Suprapubic skin (tissue), 4 donors: Measurements from ENCODE around the gene COL4A1. TPM values are rescaled to one million over a fixed set of nuclear protein-coding genes. Genes with fewer than 3 reads are reported as not detected.

Experiments used
- DNase-seq, 2 donors: peaks; one replicate each; pipeline ENCODE4 v3.0.0-alpha.2; 2019; ENCODE audit warnings: low spot score in 2 of 2
- H3K27ac ChIP-seq: fragments of 200-600 bp; sonication (generic); one replicate; pipeline ENCODE4 v1.5.1; 2019
- H3K27me3 ChIP-seq: fragments of 200-600 bp; sonication (generic); one replicate; pipeline ENCODE4 v1.5.1; 2019
- H3K36me3 ChIP-seq: fragments of 200-600 bp; sonication (generic); one replicate; pipeline ENCODE4 v1.5.1; 2019
- H3K4me1 ChIP-seq: fragments of 200-600 bp; sonication (generic); one replicate; pipeline ENCODE4 v1.5.1; 2019
- H3K4me3 ChIP-seq: fragments of 200-600 bp; sonication (generic); one replicate; pipeline ENCODE4 v1.5.1; 2019; ENCODE audit warnings: mild to moderate bottlenecking
- H3K9me3 ChIP-seq: fragments of 200-600 bp; sonication (generic); one replicate; pipeline ENCODE4 v1.5.1; 2019
- CTCF ChIP-seq, 2 donors: fragments of 200-600 bp in 1 of 2; fragments of 450-650 bp in 1 of 2; sonication (generic) in 1 of 2; IDR thresholded peaks; one replicate each; pipeline ENCODE4 v1.5.1; 2016 to 2019; ENCODE audit warnings: antibody characterized with exemption in 2 of 2, mild to moderate bottlenecking in 1 of 2, moderate library complexity in 1 of 2
- EP300 ChIP-seq: sonication (generic); formaldehyde crosslinking; IDR thresholded peaks from one replicate; pipeline ENCODE4 v1.6.1; 2017; ENCODE audit warnings: antibody characterized with exemption
- POLR2A ChIP-seq, 2 donors: fragments of 450-650 bp; IDR thresholded peaks; one replicate each; pipeline ENCODE4 v1.6.1; 2017; ENCODE audit warnings: antibody characterized with exemption in 2 of 2, mild to moderate bottlenecking in 2 of 2, moderate library complexity in 2 of 2
- POLR2AphosphoS5 ChIP-seq, 3 donors: sonication (generic); formaldehyde crosslinking; IDR thresholded peaks; one replicate each; pipeline ENCODE4 v1.6.1; 2017; ENCODE audit warnings: antibody characterized with exemption in 3 of 3
- WGBS: methylation state at CpG from one replicate; pipeline ENCODE4 v1.1.5; 2018; 5-methylcytosine and 5-hydroxymethylcytosine counted together
- total RNA-seq, 4 donors: library from RNA; depleted of rRNA; stranded (reverse); fragments of >200 nt; gene quantifications; one replicate each; pipeline ENCODE4 v1.1.0, GENCODE V29; 2016

The COL4A1 gene
- total RNA-seq, 4 donors from 2014 or later: 36.7 to 60.8 (median 43.6) TPM

- Histone ChIP-seq H3K4me1 (no peaks in the 10 kb centered on the region), H3K4me3 (no peak overlapping the region), H3K36me3 (peaks cover 22% of the 10 kb centered on the region), H3K27ac (no peak overlapping the region), H3K27me3 (no peaks in the 10 kb centered on the region), H3K9me3 (no peaks in the 10 kb centered on the region)
- no peak for TF ChIP-seq POLR2AphosphoS5 (IDR thresholded peaks at IDR 0.05)
- no peak for TF ChIP-seq CTCF (IDR thresholded peaks at IDR 0.05)
- no peak for TF ChIP-seq POLR2A (IDR thresholded peaks at IDR 0.05)
- TF ChIP-seq EP300: no peak
- 66% methylated on average over 11 of the region's 11 CpGs for WGBS
- no peak for DNase-seq
Measured at GRCh38 chr13:110162866-110163658, 143.9 kb downstream of the COL4A1 start.

GRCh38 chr13:110162053-110162452, 144.9 kb downstream of the COL4A1 start:
- no peak for DNase-seq
- Histone ChIP-seq H3K4me3 (no peak overlapping the region), H3K27ac (no peak overlapping the region), H3K27me3 (no peaks in the 10 kb centered on the region), H3K36me3 (peaks cover 21% of the 10 kb centered on the region), H3K9me3 (no peaks in the 10 kb centered on the region), H3K4me1 (no peaks in the 10 kb centered on the region)
- WGBS: 89% methylated on average over 11 of the region's 11 CpGs
- TF ChIP-seq EP300: no peak
- no peak for TF ChIP-seq CTCF (IDR thresholded peaks at IDR 0.05)
- TF ChIP-seq POLR2A (IDR thresholded peaks at IDR 0.05): no peak
- TF ChIP-seq POLR2AphosphoS5 (IDR thresholded peaks at IDR 0.05): no peak

GRCh38 chr13:110161112-110161882, 145.7 kb downstream of the COL4A1 start:
- no peak for DNase-seq
- Histone ChIP-seq H3K36me3 (peaks cover 21% of the 10 kb centered on the region), H3K27me3 (no peaks in the 10 kb centered on the region), H3K9me3 (no peaks in the 10 kb centered on the region), H3K4me1 (no peaks in the 10 kb centered on the region), H3K4me3 (no peak overlapping the region), H3K27ac (no peak overlapping the region)
- 67% methylated on average over 10 of the region's 10 CpGs for WGBS
- TF ChIP-seq POLR2A (IDR thresholded peaks at IDR 0.05) (no peak), POLR2AphosphoS5 (IDR thresholded peaks at IDR 0.05) (no peak), CTCF (IDR thresholded peaks at IDR 0.05) (no peak), EP300 (no peak)

GRCh38 chr13:110158226-110158625, 148.7 kb downstream of the COL4A1 start:
- TF ChIP-seq CTCF (IDR thresholded peaks at IDR 0.05) (no peak), POLR2AphosphoS5 (IDR thresholded peaks at IDR 0.05) (no peak), POLR2A (IDR thresholded peaks at IDR 0.05) (no peak), EP300 (no peak)
- no peaks in the 10 kb centered on the region for H3K9me3 ChIP-seq
- no peak for DNase-seq
- WGBS: 55% methylated on average over 2 of the region's 2 CpGs
- H3K4me3 ChIP-seq: no peak overlapping the region
- no peaks in the 10 kb centered on the region for H3K4me1 ChIP-seq
- peaks cover 24% of the 10 kb centered on the region for H3K36me3 ChIP-seq
- no peaks in the 10 kb centered on the region for H3K27me3 ChIP-seq
- no peak overlapping the region for H3K27ac ChIP-seq

- Histone ChIP-seq H3K27ac (no peak overlapping the region), H3K9me3 (no peaks in the 10 kb centered on the region), H3K4me3 (no peak overlapping the region), H3K4me1 (no peaks in the 10 kb centered on the region), H3K27me3 (no peaks in the 10 kb centered on the region), H3K36me3 (peaks cover 24% of the 10 kb centered on the region)
- 75% methylated on average over 1 of the region's 1 CpG for WGBS
- TF ChIP-seq CTCF (IDR thresholded peaks at IDR 0.05): no peak
- no peak for TF ChIP-seq POLR2AphosphoS5 (IDR thresholded peaks at IDR 0.05)
- TF ChIP-seq POLR2A (IDR thresholded peaks at IDR 0.05): no peak
- TF ChIP-seq EP300: no peak
- no peak for DNase-seq
Measured at GRCh38 chr13:110157718-110158117, 149.2 kb downstream of the COL4A1 start.
